Fibroblast of villous mesenchyme (primary cell): ENCODE measurements around the gene COX6B2. TPM values are rescaled to one million over a fixed set of nuclear protein-coding genes. Genes with fewer than 3 reads are reported as not detected.
A peak's percentile ranks its signal among the peaks of the same experiment; 100 is the strongest.

Experiments used
- DNase-seq: peaks from one replicate; pipeline ENCODE4 v3.0.0-alpha.2; 2010; ENCODE audit warnings: low read depth
- H3K4me3 ChIP-seq: 2 replicates; pipeline ENCODE4 v1.5.1; 2011; ENCODE audit warnings: low read depth, mild to moderate bottlenecking, low read length
- CTCF ChIP-seq: IDR thresholded peaks from 2 replicates; pipeline ENCODE4 v1.5.1; 2012; ENCODE audit warnings: low read depth, mild to moderate bottlenecking, low read length; ENCODE audit not compliant: insufficient read depth
- total RNA-seq: library from RNA; depleted of rRNA; stranded (reverse); fragments of >200 nt; gene quantifications from 2 replicates; pipeline ENCODE4 v1.2.3, GENCODE V29; 2012

The COX6B2 gene
- total RNA-seq, 1 donor = under 0.01 TPM

GRCh38 chr19:55358493-55358892 is 4.0 kb upstream of the COX6B2 start:
- TF ChIP-seq CTCF = no peak
- H3K4me3 ChIP-seq = no peak overlapping the region

GRCh38 chr19:55355213-55355821 is 798 bp upstream of the COX6B2 start:
- peak; percentile 24 for DNase-seq
- no peak for TF ChIP-seq CTCF
- H3K4me3 ChIP-seq = no peak overlapping the region

More at GRCh38 chr19:55358493-55358892, 4.0 kb upstream of the COX6B2 start:
- no peak for DNase-seq

- H3K4me3 ChIP-seq = peak overlapping the region; percentile 59
- TF ChIP-seq CTCF = no peak
- DNase-seq = peak; percentile 47
These were observed 469 bp downstream of the COX6B2 start for GRCh38 chr19:55353803-55354697.

DNA sequence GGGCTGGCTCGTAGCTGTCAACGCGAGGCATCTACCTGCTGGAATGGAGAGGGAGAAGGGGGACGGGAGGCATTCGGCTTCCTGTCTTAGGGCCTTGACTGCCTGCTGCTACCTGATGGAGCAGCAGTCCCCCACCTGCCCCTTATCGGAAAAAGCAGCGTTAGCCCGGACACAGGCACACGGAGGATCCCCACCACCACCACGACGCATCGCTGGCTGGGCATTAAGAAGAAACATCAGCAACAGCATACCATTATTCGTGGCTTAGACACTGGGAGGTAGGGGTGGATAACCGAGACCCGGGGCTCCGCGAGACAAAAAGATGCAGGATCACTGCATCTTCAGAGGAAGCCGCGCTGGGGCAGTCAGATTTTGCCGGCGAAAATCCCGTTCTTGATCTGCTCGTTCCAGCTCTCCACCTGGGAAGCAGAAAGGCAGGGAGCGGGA is 1.1 kb downstream of the COX6B2 start:
- peak overlapping the region; percentile 59 for H3K4me3 ChIP-seq
- no peak for DNase-seq
- TF ChIP-seq CTCF = no peak

- TF ChIP-seq CTCF = no peak
- no peak for DNase-seq
- no peak overlapping the region for H3K4me3 ChIP-seq
These were observed 1.9 kb downstream of the COX6B2 start for GRCh38 chr19:55352549-55353145.

GRCh38 chr19:55352040-55352439 is 2.5 kb downstream of the COX6B2 start:
- no peak for TF ChIP-seq CTCF
- no peak for DNase-seq
- no peak overlapping the region for H3K4me3 ChIP-seq
